NCI-H82 treated with DMSO at 0.1 percent for 48 hours (cell line): Measurements from ENCODE around the gene ZCCHC17.
A peak's percentile ranks its signal among the peaks of the same experiment; 100 is the strongest.
"Not testable (repeated sequence)": the region's sequence is repeated elsewhere in the genome, so short reads cannot be mapped to it uniquely, and the experiment has no call there.

Experiments
- DNase-seq: peaks from one replicate; lab custom pipeline; 2025; ENCODE audit not compliant: unreplicated experiment; lab: John Stamatoyannopoulos, UW

Gene ZCCHC17

DNA sequence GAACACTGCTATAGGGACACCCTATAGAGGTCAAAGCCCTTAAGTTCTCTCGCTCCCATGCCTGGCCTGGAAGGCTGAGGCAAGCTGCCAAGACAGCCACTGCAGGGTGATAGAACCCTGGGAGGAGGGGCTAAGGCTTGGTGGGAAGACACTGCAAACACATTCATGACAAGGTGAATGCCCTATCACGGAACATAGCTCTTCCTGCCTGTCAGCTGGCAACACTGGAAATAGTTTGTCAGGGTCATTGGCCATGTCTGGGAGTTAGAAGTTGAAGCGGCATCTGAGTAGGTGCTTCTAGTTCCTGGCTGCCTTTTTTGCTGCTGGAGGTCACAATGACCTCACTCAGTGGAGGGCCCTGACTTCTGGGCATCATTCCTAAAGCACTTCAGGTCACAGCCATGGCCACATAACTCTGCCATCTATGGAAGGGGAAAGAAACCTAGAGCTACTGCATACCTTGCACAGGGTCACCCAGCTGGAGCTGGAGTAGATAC is 71.8 kb downstream of the ZCCHC17 start:
- DNase-seq: no peak

GRCh38 chr1:31370021-31370420 is 73.2 kb downstream of the ZCCHC17 start:
- no peak for DNase-seq

GRCh38 chr1:31370565-31370964 is 73.7 kb downstream of the ZCCHC17 start:
- no peak for DNase-seq

DNA sequence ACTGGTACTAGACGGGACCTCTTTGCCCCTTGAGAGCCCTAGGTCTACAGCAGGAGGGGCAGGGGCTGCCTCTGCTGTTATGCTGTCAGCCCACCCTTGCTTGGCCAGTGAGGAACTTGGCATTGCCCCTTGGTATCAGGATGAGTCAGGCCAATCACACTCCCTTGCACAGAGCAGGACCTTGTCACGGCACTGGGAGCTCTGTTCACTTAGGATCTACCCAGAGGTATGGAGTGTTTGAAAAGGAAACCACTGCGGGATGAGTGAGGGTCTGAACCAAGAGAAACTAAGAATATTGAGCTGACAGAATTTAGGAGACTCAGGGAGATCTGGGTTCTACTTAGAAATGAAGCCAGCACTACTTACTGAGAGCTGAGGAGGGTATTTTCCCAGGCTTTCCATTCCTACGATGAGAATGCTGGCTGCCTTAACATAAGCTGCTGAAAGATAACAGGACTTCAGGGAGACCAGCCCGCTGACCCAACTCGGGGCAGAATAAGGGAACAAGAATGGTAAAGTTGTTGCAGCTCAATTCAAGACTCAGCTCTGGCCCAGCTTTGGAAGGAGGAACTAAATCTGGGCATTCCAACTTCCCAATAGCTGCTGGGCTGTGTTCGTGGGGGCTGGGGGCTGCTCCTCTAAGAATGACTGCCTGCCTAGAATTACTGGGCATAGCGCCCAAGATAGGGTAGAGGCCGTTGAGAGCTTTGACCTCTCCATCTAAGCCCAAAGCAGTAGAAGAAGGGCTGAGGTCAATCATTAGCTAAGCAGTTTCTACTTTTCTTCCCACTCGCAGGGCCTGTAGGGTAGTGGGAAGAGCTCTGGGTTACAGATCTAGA is 74.5 kb downstream of the ZCCHC17 start:
- DNase-seq: no peak

- no peak for DNase-seq
These were observed 75.2 kb downstream of the ZCCHC17 start for GRCh38 chr1:31372051-31372450.

GRCh38 chr1:31372751-31373055 is 75.9 kb downstream of the ZCCHC17 start:
- DNase-seq: no peak

DNA sequence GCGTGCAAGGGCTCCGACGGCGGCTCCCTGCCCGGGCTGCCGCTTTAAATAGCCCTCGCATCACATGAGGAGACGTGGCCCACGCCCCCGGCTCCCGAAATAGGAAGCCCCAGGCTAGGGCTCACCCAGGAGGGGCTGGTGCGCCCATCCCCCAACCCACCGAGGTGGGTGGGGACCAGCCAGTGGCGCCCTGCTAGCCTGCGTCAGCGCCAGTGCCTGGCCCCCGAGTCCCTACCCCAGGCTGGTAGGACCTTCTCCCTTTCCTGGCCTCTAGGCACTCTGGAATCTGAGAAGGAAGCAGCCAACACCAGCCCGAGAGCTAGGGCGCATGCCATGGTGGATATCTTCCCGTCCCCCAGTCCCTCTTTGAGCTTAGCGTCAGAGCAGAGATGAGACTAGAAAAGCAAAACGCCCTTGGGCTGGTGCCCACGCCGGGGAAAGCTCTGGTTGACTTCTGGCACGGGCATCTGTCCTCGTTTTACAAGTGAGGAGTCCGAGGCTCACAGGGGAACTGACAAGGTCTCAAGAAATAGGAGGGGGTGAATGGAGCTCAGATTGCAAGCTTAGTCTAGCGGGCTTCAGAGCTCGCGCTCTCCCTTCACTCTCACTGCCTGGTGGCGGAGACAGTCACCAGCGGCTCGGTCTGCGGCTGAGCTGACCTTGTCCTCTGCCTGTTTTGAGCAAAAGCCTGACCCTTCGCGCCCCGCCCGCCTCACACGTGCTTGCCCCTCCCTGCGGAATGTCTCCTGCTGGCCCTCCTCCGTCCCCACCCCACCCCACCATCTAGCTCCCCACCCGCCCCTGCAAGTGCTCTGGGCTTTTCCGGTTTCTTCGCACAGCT is 76.4 kb downstream of the ZCCHC17 start, which contains the start of gene FABP3:
TSS of gene FABP3 (minus strand) at position 21 of the 841 bp plus-strand sequence. CDS start 62 bp downstream, outside the sequence.
- DNase-seq: peak; percentile 42

DNA sequence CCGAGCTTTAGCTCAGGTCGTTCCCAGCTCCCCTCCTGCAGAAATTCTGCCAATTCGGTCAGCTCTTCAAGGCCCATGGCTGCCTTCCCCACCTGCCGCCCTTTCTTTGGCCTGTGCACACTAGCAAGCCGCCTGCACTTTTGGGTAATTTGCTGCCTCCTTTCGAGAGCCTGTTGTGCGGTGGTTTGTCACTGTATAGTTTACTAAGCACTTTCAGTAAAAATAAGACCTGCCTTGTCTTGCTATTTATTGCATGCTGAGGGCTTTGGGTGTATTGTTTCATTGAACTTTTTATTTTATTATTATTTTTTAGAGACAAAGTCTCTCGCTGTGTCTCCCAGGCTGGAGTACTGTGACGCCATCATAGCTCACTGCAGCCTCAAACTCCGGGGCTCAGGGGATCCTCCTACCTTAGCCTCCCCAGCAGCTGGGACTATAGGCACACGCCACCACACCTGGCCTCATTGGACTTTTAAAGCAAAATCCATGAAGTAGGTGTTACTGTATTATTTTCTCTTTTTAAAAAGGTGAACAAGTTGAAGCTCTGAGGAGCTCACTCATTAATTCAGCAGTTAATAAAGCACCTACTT is 77.2 kb downstream of the ZCCHC17 start:
- no peak for DNase-seq

DNA sequence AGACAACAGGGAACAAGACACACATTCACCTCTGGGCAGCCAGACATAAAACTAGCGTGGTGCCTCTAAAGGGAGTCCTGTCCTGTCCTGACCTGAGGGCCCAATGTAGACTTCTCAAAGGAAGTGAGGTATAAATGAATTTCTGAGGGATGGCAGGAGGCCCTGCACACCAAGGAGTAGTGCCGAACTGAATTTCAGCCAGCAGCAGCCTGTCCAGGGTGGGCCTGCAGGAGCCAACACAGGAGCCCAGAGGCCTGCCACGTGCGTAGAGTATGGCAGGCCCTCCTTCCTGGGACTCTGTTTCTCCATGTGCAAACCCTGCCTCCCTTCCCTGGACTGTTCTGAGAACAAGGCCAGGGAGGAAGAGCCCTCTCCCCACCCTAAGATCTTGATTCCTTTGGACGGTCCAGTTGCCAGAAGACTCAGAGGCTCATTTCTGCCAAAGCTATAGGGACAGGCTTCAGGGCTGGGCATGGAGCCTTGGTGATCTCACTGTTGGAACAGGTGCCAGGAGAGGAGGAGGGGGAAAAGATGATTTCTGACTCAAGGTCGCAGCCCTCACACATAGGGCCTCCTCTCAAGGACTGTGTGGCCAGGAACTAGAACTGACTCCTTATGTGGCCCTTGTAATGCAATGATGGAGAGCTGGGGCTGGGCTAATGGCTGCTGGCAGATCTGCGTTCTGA is 77.8 kb downstream of the ZCCHC17 start:
- no peak for DNase-seq

- DNase-seq: peak; percentile 60
These were observed 79.7 kb downstream of the ZCCHC17 start for GRCh38 chr1:31376375-31377134.

- DNase-seq: no peak
These were observed 80.6 kb downstream of the ZCCHC17 start for GRCh38 chr1:31377364-31377863.

DNA sequence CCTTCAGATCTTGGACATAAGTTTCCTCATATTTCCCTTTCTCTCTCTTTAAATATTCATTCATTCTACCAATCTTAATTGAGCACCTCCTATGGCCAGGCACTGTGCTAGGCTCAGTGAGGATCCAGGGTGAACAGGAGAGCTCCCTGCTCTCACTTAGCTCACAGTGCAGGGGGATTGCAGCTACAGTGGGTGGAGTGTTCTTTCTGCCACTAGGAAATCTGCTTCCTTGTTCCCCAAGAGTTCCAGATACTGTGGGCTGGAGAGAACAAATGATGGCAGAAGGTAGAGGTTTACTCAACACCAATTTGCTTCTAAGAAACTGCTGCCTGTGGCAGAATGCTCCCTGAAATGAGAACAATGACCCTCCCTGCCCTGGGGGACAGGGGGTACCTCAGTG is 81.2 kb downstream of the ZCCHC17 start:
- DNase-seq: no peak

DNA sequence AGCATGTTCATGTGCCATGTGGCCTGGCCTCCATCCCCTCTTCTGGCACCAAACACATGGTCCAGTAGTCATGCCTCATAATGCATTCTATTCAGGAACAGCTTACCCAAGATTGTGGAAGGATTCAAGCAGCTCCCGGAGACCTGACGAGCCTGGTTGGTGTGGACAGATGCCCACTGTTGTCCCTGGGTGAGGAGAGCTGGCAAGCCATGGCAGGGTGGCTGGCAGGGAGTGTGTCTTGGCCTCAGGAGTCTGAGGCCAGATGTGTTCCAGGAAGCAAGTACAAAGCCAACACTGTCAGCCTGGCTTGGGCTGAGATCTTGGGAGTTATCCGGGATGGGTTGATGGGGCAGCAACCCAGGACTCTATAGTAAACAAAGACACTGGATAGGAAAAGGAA is 83.3 kb downstream of the ZCCHC17 start:
- no peak for DNase-seq

DNA sequence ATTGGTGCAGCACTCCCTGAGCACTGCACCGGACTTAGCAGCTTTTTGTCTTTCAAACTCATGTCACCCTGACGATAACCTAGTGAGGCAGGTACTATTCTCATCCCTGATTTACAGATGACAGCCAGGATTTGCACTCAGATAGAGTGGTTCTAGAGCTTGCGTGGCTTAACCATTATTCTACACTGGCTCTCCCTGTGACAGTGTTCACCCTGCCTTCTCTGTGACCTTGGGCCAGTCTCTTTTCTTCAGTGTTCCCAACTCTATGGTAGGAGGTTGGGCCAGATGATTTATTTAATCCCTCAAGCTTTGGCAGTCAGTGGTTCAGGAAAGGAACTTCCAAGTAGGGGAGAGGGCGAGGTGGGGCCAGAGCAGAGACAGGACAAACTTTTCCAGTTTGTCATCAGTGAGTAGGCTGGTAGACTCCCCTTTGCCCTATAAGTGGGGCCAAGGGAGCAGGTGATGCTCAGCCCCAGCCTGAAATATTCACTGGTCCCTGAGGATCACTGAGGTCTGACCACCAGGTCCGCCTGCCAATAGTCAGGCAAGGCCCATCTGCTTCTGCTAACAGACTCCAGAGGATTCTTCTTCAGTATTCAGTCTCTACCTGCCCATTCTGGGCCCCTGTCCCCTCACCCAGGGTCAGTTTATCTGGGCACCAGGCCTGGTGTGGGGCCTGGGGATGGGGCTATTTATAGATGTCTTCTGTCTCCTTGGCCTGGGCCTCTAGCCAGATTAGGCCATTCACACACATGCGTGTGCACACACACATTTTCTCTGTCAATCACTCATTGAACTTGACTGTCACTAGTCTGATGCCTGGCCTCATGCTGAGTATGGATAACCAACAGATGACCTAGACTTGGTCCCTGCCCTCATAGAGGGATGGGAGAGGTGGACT is 84.8 kb downstream of the ZCCHC17 start:
- DNase-seq: no peak

GRCh38 chr1:31382379-31382989 is 85.7 kb downstream of the ZCCHC17 start:
- peak; percentile 43 for DNase-seq

GRCh38 chr1:31383967-31384366 is 87.1 kb downstream of the ZCCHC17 start:
- DNase-seq: no peak

DNA sequence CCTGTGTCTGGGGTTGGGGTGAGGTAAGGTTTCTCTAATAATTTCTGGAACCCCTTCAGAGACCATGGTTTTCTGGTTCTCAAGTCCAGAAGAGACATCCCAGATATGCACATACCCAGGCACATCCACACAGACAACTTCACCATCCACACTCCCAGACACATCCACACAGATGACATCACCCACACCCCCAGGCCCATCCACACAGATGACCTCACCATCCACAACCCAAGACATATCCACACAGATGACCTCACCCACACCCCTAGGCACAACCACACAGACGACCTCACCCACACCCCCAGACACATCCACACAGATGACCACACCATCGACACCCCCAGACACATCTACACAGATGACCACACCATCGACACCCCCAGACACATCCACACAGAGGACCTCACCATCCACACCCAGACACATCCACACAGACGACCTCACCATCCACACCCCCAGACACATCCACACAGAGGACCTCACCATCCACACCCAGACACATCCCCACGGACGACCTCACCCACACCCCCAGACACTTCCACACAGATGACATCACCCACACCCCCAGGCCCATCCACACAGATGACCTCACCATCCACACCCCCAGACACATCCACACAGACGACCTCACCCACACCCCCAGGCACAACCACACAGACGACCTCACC is 89.9 kb downstream of the ZCCHC17 start:
- not testable (repeated sequence) for DNase-seq

DNA sequence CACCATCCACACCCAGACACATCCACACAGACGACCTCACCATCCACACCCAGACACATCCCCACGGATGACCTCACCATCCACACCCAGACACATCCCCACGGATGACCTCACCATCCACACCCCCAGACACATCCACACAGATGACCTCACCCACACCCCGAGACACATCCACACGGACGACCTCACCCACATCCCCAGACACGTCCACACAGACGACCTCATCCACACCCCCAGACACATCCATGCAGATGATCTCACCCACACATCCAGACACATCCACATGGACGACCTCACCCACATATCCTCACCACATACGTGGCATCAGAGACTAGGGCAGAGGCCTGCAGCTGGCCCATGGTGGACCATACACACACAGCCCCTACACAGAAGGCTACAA is 90.8 kb downstream of the ZCCHC17 start:
- DNase-seq: no peak
